ENCODE measurements around the gene RIN2. TPM values are rescaled to one million over a fixed set of nuclear protein-coding genes. Genes with fewer than 3 reads are reported as not detected.

RIN2 gene
- total RNA-seq, 1 donor from 2014 or later: 21.2 TPM

- TF ChIP-seq EZH2 (IDR thresholded peaks at IDR 0.05; ENCODE audit: insufficient read depth, low read length): no peak
- TF ChIP-seq CTCF (IDR thresholded peaks at IDR 0.05; ENCODE audit: insufficient read depth, low read depth, low read length): no peak
- Histone ChIP-seq H3K36me3 (ENCODE audit: insufficient read depth, low read length) (no peaks in the 10 kb centered on the region), H3K27ac (ENCODE audit: low read depth, low read length) (no peak overlapping the region), H3K9me3 (ENCODE audit: insufficient read depth, low read depth, low read length) (no peaks in the 10 kb centered on the region), H3K27me3 (ENCODE audit: insufficient read depth, low read length) (no peaks in the 10 kb centered on the region), H3K4me1 (ENCODE audit: insufficient read depth, low read length) (no peaks in the 10 kb centered on the region), H3K9ac (ENCODE audit: low read length) (no peak overlapping the region), H2AFZ (ENCODE audit: low read depth, low read length) (no peak overlapping the region), H3K4me2 (ENCODE audit: low read length) (no peak overlapping the region), H3K4me3 (ENCODE audit: insufficient read depth, low read depth, low read length) (no peak overlapping the region), H4K20me1 (ENCODE audit: insufficient read depth, low read length) (no peaks in the 10 kb centered on the region), H3K79me2 (ENCODE audit: insufficient read depth, low read length) (no peaks in the 10 kb centered on the region)
- Mint-ChIP-seq H3K4me3 (ENCODE audit: unreplicated experiment) (no peak overlapping the region), H3K27me3 (ENCODE audit: low read depth, unreplicated experiment) (no peaks in the 10 kb centered on the region), H3K27ac (ENCODE audit: unreplicated experiment) (no peak overlapping the region), H3K4me1 (ENCODE audit: low read depth, unreplicated experiment) (peaks cover 10% of the 10 kb centered on the region), H3K36me3 (ENCODE audit: low read depth, unreplicated experiment) (peaks cover 5% of the 10 kb centered on the region), H3K9me3 (ENCODE audit: unreplicated experiment) (no peaks in the 10 kb centered on the region)
- DNase-seq (ENCODE audit: low read depth) (no peak), FAIRE-seq (no peak)
These were observed 17.5 kb downstream of the RIN2 start for GRCh38 chr20:19775353-19776253.

- Histone ChIP-seq H3K4me1 (ENCODE audit: insufficient read depth, low read length) (no peaks in the 10 kb centered on the region), H3K9me3 (ENCODE audit: insufficient read depth, low read depth, low read length) (no peaks in the 10 kb centered on the region), H3K4me3 (ENCODE audit: insufficient read depth, low read depth, low read length) (no peak overlapping the region), H3K27me3 (ENCODE audit: insufficient read depth, low read length) (no peaks in the 10 kb centered on the region), H3K79me2 (ENCODE audit: insufficient read depth, low read length) (no peaks in the 10 kb centered on the region), H3K4me2 (ENCODE audit: low read length) (no peak overlapping the region), H4K20me1 (ENCODE audit: insufficient read depth, low read length) (no peaks in the 10 kb centered on the region), H3K36me3 (ENCODE audit: insufficient read depth, low read length) (no peaks in the 10 kb centered on the region), H3K27ac (ENCODE audit: low read depth, low read length) (no peak overlapping the region), H2AFZ (ENCODE audit: low read depth, low read length) (no peak overlapping the region), H3K9ac (ENCODE audit: low read length) (no peak overlapping the region)
- H3K4me3 Mint-ChIP-seq (ENCODE audit: unreplicated experiment): no peak overlapping the region
- H3K4me1 Mint-ChIP-seq (ENCODE audit: low read depth, unreplicated experiment): peaks cover 10% of the 10 kb centered on the region
- no peak overlapping the region for H3K27ac Mint-ChIP-seq (ENCODE audit: unreplicated experiment)
- H3K36me3 Mint-ChIP-seq (ENCODE audit: low read depth, unreplicated experiment): peaks cover 2% of the 10 kb centered on the region
- H3K27me3 Mint-ChIP-seq (ENCODE audit: low read depth, unreplicated experiment): no peaks in the 10 kb centered on the region
- FAIRE-seq: no peak
- H3K9me3 Mint-ChIP-seq (ENCODE audit: unreplicated experiment): no peaks in the 10 kb centered on the region
- DNase-seq (ENCODE audit: low read depth): no peak
- TF ChIP-seq EZH2 (IDR thresholded peaks at IDR 0.05; ENCODE audit: insufficient read depth, low read length): no peak
- TF ChIP-seq CTCF (IDR thresholded peaks at IDR 0.05; ENCODE audit: insufficient read depth, low read depth, low read length): no peak
These were observed 19.3 kb downstream of the RIN2 start for GRCh38 chr20:19777315-19777714.

GRCh38 chr20:19777981-19778380 lies 19.9 kb downstream of the RIN2 start:
- Mint-ChIP-seq H3K27ac (ENCODE audit: unreplicated experiment) (no peak overlapping the region), H3K4me3 (ENCODE audit: unreplicated experiment) (no peak overlapping the region), H3K4me1 (ENCODE audit: low read depth, unreplicated experiment) (peaks cover 10% of the 10 kb centered on the region), H3K36me3 (ENCODE audit: low read depth, unreplicated experiment) (peaks cover 2% of the 10 kb centered on the region), H3K9me3 (ENCODE audit: unreplicated experiment) (no peaks in the 10 kb centered on the region), H3K27me3 (ENCODE audit: low read depth, unreplicated experiment) (no peaks in the 10 kb centered on the region)
- Histone ChIP-seq H3K9me3 (ENCODE audit: insufficient read depth, low read depth, low read length) (no peaks in the 10 kb centered on the region), H3K9ac (ENCODE audit: low read length) (no peak overlapping the region), H3K27me3 (ENCODE audit: insufficient read depth, low read length) (no peaks in the 10 kb centered on the region), H3K79me2 (ENCODE audit: insufficient read depth, low read length) (no peaks in the 10 kb centered on the region), H4K20me1 (ENCODE audit: insufficient read depth, low read length) (no peaks in the 10 kb centered on the region), H3K4me1 (ENCODE audit: insufficient read depth, low read length) (no peaks in the 10 kb centered on the region), H3K27ac (ENCODE audit: low read depth, low read length) (no peak overlapping the region), H2AFZ (ENCODE audit: low read depth, low read length) (no peak overlapping the region), H3K36me3 (ENCODE audit: insufficient read depth, low read length) (no peaks in the 10 kb centered on the region), H3K4me2 (ENCODE audit: low read length) (no peak overlapping the region), H3K4me3 (ENCODE audit: insufficient read depth, low read depth, low read length) (no peak overlapping the region)
- no peak for DNase-seq (ENCODE audit: low read depth)
- FAIRE-seq: no peak
- TF ChIP-seq EZH2 (IDR thresholded peaks at IDR 0.05; ENCODE audit: insufficient read depth, low read length): no peak
- TF ChIP-seq CTCF (IDR thresholded peaks at IDR 0.05; ENCODE audit: insufficient read depth, low read depth, low read length): no peak

Measured in astrocyte (in vitro differentiated cells and primary cell).